Adrenal gland (tissue), 12 donors: ENCODE results near the gene TPD52L2. TPM values are rescaled to one million over a fixed set of nuclear protein-coding genes. Genes with fewer than 3 reads are reported as not detected.

ENCODE experiments used
- DNase-seq, 7 donors: peaks; one replicate each; pipeline ENCODE4 v3.0.0-alpha.2; 2019 to 2020
- H3K27ac ChIP-seq, 5 donors: fragments of 200-600 bp; sonication (generic) in 4 of 5; 1 replicate in 3 of 5; 2 replicates in 2 of 5; pipeline versions ENCODE4 v1.5.1 to v1.8.0; 2016 to 2020; ENCODE audit warnings: mild to moderate bottlenecking in 1 of 5
- H3K27me3 ChIP-seq: fragments of 200-600 bp; 2 replicates; pipeline ENCODE4 v1.8.0; 2021
- H3K36me3 ChIP-seq, 2 donors: fragments of 200-600 bp; replicated peaks in 1 of 2; 1 replicate in 1 of 2; 2 replicates in 1 of 2; pipeline versions ENCODE4 v1.5.1 to v1.8.0; 2018 to 2022
- H3K4me1 ChIP-seq, 2 donors: fragments of 200-600 bp; replicated peaks in 1 of 2; 1 replicate in 1 of 2; 2 replicates in 1 of 2; pipeline versions ENCODE4 v1.5.1 to v1.8.0; 2018 to 2021
- H3K4me3 ChIP-seq, 4 donors: fragments of 200-600 bp; sonication (generic) in 3 of 4; one replicate each; pipeline ENCODE4 v1.5.1; 2016 to 2018
- H3K9me3 ChIP-seq, 3 donors: fragments of 200-600 bp; sonication (generic) in 1 of 3; replicated peaks in 1 of 3; 1 replicate in 2 of 3; 2 replicates in 1 of 3; pipeline versions ENCODE4 v1.5.1 to v1.8.0; 2016 to 2021
- CTCF ChIP-seq, 6 experiments: fragments of 450-650 bp in 4 of 6; fragments of 200-600 bp in 2 of 6; sonication (generic) in 1 of 6; IDR thresholded peaks; 1 replicate in 5 of 6; 2 replicates in 1 of 6; pipeline versions ENCODE4 v1.5.1 to v1.8.0; 2016 to 2021; ENCODE audit warnings: antibody characterized with exemption in 6 of 6, mild to moderate bottlenecking in 2 of 6, moderate library complexity in 1 of 6
- POLR2A ChIP-seq, 2 donors: fragments of 450-650 bp; IDR thresholded peaks; one replicate each; pipeline ENCODE4 v1.6.1; 2017; ENCODE audit warnings: antibody characterized with exemption in 2 of 2, mild to moderate bottlenecking in 2 of 2, moderate library complexity in 1 of 2
- WGBS, 4 donors: extraction: QIAGEN DNeasy Blood & Tissue Kit in 2 of 4; methylation state at CpG; one replicate each; pipeline versions ENCODE4 v1.1.5 to v1.1.7; 2013 to 2017; 5-methylcytosine and 5-hydroxymethylcytosine counted together
- intact Hi-C, 2 donors: fragments of 100-400 bp; cut with DNase I; formaldehyde crosslinking; loops; one replicate each; pipeline versions ENCODE4 v1.14.1 to v1.15.0; 2022 to 2023
- polyA plus RNA-seq, 3 donors: library from polyadenylated mRNA; stranded (reverse); fragments of 200-250 nt in 2 of 3; fragments of 350-450 nt in 1 of 3; fragmentation: Illumina TruSeq in 1 of 3; extraction: RNeasy Lipid Tissue Mini Kit (QIAGEN cat#74804) in 1 of 3; gene quantifications; one replicate each; pipeline ENCODE4 v1.2.3, GENCODE V29; 2013 to 2014
- total RNA-seq, 9 donors: library from RNA; depleted of rRNA in 4 of 9; stranded (reverse); fragments of >200 nt in 4 of 9; fragments of 120-200 nt in 1 of 9; fragmentation: NEBNext Ultra II Directional in 1 of 9; extraction: Animal tissue kit (Norgen Biotek cat#: 25700) in 1 of 9; gene quantifications; one replicate each; pipeline versions ENCODE4 v1.1.0 to v1.2.4, GENCODE V29; 2013 to 2023
- donor health status: healthy with polysubstance abuse.
- donor health status: Bipolar disorder and iron deficiency.
- donor health status: DM: yes; HTN: yes; CAD: no.
- donor health status: DM: no; HTN: no; CAD: no.
- donor health status: DM: no; HTN: no; CAD: no.
- donor health status: DM: yes; HTN: yes; CAD: no.

TPD52L2 gene
- total and polyA plus RNA-seq, 12 donors: 81.9 to 125 (median 112) TPM

GRCh38 chr20:63886921-63887320 lies 21.9 kb downstream of the TPD52L2 start:
- no peaks in the 10 kb centered on the region for H3K9me3 ChIP-seq
- H3K36me3 ChIP-seq: peaks cover 0 to 82% of the 10 kb centered on the region in 2 donors
- 92 to 98% (median 96%) methylated on average over 11 of the region's 11 CpGs for WGBS, 4 donors
- intact Hi-C loops: no loop called here
- TF ChIP-seq CTCF (IDR thresholded peaks at IDR 0.05) (no peak), POLR2A (IDR thresholded peaks at IDR 0.05) (no peak)
- no peak overlapping the region for H3K4me3 ChIP-seq
- no peaks in the 10 kb centered on the region for H3K27me3 ChIP-seq
- no peaks in the 10 kb centered on the region for H3K4me1 ChIP-seq
- DNase-seq: no peak
- H3K27ac ChIP-seq: no peak overlapping the region

- 86 to 88% (median 87%) methylated on average over 19 to 25 of the region's 25 CpGs for WGBS, 4 donors
- peaks cover 0 to 62% of the 10 kb centered on the region in 2 donors for H3K36me3 ChIP-seq
- intact Hi-C loops: no loop called here
- no peaks in the 10 kb centered on the region for H3K9me3 ChIP-seq
- H3K4me1 ChIP-seq: peaks cover 6 to 7% of the 10 kb centered on the region in 2 donors
- TF ChIP-seq CTCF (IDR thresholded peaks at IDR 0.05) (no peak), POLR2A (IDR thresholded peaks at IDR 0.05) (no peak)
- H3K27ac ChIP-seq: no peak overlapping the region
- no peak for DNase-seq
- H3K4me3 ChIP-seq: no peak overlapping the region
- H3K27me3 ChIP-seq: no peaks in the 10 kb centered on the region
These were observed 24.5 kb downstream of the TPD52L2 start for GRCh38 chr20:63889241-63890200.

GRCh38 chr20:63890201-63890576 lies 25.1 kb downstream of the TPD52L2 start:
- Histone ChIP-seq H3K36me3 (peaks cover 0 to 56% of the 10 kb centered on the region in 2 donors), H3K9me3 (no peaks in the 10 kb centered on the region), H3K27me3 (no peaks in the 10 kb centered on the region), H3K27ac (no peak overlapping the region), H3K4me1 (peaks cover 7 to 8% of the 10 kb centered on the region in 2 donors), H3K4me3 (no peak overlapping the region)
- no peak for DNase-seq
- intact Hi-C loops: no loop called here
- 74 to 87% (median 86%) methylated on average over 7 of the region's 7 CpGs for WGBS, 4 donors
- TF ChIP-seq POLR2A (IDR thresholded peaks at IDR 0.05): no peak
- no peak for TF ChIP-seq CTCF (IDR thresholded peaks at IDR 0.05)

DNA sequence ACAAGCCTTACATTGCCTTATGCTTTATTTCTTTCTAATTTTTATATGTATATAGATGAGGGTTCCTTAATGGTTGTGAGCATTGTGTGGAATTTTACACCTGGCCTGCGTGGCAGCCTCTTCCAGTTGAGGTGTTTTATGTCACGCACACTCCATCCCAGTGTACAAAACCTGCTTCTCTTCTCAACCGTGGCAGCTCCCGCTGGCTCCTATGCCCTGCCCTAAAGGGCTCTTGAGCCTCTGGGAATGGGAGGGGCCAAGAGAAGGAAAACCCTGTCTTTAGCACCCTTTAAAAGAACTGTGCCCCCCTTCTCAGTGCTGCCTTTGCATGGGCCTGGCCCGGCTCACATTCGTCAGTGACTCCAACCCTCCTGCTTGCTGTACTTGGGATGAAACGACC lies 25.5 kb downstream of the TPD52L2 start:
- peaks cover 0 to 52% of the 10 kb centered on the region in 2 donors for H3K36me3 ChIP-seq

More for the DNA sequence above, 25.5 kb downstream of the TPD52L2 start:
- Histone ChIP-seq H3K27ac (no peak overlapping the region), H3K9me3 (no peaks in the 10 kb centered on the region), H3K4me1 (peaks cover 7 to 8% of the 10 kb centered on the region in 2 donors), H3K4me3 (no peak overlapping the region), H3K27me3 (no peaks in the 10 kb centered on the region)
- TF ChIP-seq POLR2A (IDR thresholded peaks at IDR 0.05): no peak
- TF ChIP-seq CTCF (IDR thresholded peaks at IDR 0.05): no peak
- DNase-seq: no peak
- 82 to 92% (median 87%) methylated on average over 5 to 7 of the region's 7 CpGs for WGBS, 4 donors
- intact Hi-C loops: no loop called here
